ENCODE measurements around the gene ADAMTSL3. TPM values are rescaled to one million over a fixed set of nuclear protein-coding genes. Genes with fewer than 3 reads are reported as not detected.

ADAMTSL3 gene
- total and polyA plus RNA-seq, 2 experiments from 2014 or later, result 0.61 to 0.87 TPM

DNA sequence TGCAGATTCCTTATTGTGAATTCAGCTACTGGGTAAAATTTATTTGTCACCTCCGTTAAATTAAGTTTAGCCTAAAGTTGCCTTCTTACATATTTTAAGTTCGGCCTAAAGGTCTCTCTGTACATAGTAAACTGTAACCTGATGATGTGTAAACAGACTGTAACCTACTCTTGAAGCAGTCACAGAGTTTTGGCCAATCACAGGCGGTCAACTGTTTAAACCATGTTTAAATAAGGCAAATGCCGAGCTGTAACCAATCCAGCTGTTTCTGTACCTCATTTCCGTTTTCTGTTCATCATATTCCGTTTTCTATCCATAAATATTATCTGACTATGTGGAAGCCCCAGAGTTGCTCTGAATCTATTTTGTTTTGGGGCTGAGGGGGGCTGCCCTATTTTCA, 2.4 kb upstream of the ADAMTSL3 start (continued):
- TF ChIP-seq CTCF (conservative IDR thresholded peaks at IDR 0.05; ENCODE audit: low read depth in 2 of 2) (no peak), ZNF114 (CRISPR knock-in tag; IDR thresholded peaks at IDR 0.05) (no peak), NANOG (IDR thresholded peaks at IDR 0.05; ENCODE audit: borderline replicate concordance) (no peak), STAT1 (IDR thresholded peaks at IDR 0.05; ENCODE audit: unreplicated experiment) (no peak), ZNF331 (CRISPR knock-in tag; IDR thresholded peaks at IDR 0.05; ENCODE audit: low read depth) (no peak), CREB1 (CRISPR knock-in tag; IDR thresholded peaks at IDR 0.05; ENCODE audit: low read depth) (no peak)
- TF ChIP-seq, protein P1, sequence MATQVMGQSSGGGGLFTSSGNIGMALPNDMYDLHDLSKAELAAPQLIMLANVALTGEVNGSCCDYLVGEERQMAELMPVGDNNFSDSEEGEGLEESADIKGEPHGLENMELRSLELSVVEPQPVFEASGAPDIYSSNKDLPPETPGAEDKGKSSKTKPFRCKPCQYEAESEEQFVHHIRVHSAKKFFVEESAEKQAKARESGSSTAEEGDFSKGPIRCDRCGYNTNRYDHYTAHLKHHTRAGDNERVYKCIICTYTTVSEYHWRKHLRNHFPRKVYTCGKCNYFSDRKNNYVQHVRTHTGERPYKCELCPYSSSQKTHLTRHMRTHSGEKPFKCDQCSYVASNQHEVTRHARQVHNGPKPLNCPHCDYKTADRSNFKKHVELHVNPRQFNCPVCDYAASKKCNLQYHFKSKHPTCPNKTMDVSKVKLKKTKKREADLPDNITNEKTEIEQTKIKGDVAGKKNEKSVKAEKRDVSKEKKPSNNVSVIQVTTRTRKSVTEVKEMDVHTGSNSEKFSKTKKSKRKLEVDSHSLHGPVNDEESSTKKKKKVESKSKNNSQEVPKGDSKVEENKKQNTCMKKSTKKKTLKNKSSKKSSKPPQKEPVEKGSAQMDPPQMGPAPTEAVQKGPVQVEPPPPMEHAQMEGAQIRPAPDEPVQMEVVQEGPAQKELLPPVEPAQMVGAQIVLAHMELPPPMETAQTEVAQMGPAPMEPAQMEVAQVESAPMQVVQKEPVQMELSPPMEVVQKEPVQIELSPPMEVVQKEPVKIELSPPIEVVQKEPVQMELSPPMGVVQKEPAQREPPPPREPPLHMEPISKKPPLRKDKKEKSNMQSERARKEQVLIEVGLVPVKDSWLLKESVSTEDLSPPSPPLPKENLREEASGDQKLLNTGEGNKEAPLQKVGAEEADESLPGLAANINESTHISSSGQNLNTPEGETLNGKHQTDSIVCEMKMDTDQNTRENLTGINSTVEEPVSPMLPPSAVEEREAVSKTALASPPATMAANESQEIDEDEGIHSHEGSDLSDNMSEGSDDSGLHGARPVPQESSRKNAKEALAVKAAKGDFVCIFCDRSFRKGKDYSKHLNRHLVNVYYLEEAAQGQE (IDR thresholded peaks at IDR 0.05; ENCODE audit: unreplicated experiment), result no peak

- Histone ChIP-seq H3K4me1 (ENCODE audit: insufficient read depth) (peaks cover 4% of the 10 kb centered on the region; the same call in 1 of the 2 replicates), H3K36me3 (ENCODE audit: insufficient read depth) (no peaks in the 10 kb centered on the region; the same call in 1 of the 2 replicates), H2AFZ (peak overlapping the region; percentile 94), H3K79me2 (replicated peaks; ENCODE audit: insufficient read depth) (no peaks in the 10 kb centered on the region), H3K4me3 (peak overlapping the region; percentile 70), H3K4me2 (peak overlapping the region; percentile 82), H3K27ac (ENCODE audit: low read depth) (no peak overlapping the region), H3K9me2 (ENCODE audit: insufficient read depth) (0 out of 2 replicates have a peak, but pooled peaks cover 7% of the 10 kb centered on the region), H3F3A (replicated peaks; ENCODE audit: low read depth) (0 out of 2 replicates have a peak, but pooled peaks cover 4% of the 10 kb centered on the region), H4K20me1 (replicated peaks; ENCODE audit: insufficient read depth) (no peaks in the 10 kb centered on the region), H3K27me3 (ENCODE audit: insufficient read depth) (peaks cover 48% of the 10 kb centered on the region)
- H3K27ac Mint-ChIP-seq, result no peak overlapping the region
- peak overlapping the region; percentile 59 for H3K4me3 Mint-ChIP-seq
- TF ChIP-seq CTCF (conservative IDR thresholded peaks at IDR 0.05; ENCODE audit: low read depth in 2 of 2) (no peak), NANOG (IDR thresholded peaks at IDR 0.05; ENCODE audit: borderline replicate concordance) (no peak)
- H3K36me3 Mint-ChIP-seq (ENCODE audit: low read depth), result no peaks in the 10 kb centered on the region; the same call in 2 of the 3 replicates
- H3K27me3 Mint-ChIP-seq (ENCODE audit: insufficient read depth, low read depth, poor library complexity), result peaks cover 37% of the 10 kb centered on the region
- ATAC-seq (no peak), DNase-seq (ENCODE audit: low spot score) (no peak)
- H3K4me1 Mint-ChIP-seq, result peaks cover 19% of the 10 kb centered on the region
- H3K9me3 Mint-ChIP-seq, result no peaks in the 10 kb centered on the region
Measured at GRCh38 chr15:83652626-83653204, 1.2 kb upstream of the ADAMTSL3 start.
